K562 (cell line): ENCODE data around the gene ASCC1. TPM values are rescaled to one million over a fixed set of nuclear protein-coding genes. Genes with fewer than 3 reads are reported as not detected.

Experiments used
- ATAC-seq: fragments of 200-7000 bp; cut with Tn5 transposase; 3 replicates; pipeline ENCODE4 v1.9.1; 2020; ENCODE audit warnings: moderate library complexity
- BruUV-seq: library from RNA; stranded (reverse); fragments of 400-500 nt; replicated peaks from 2 replicates; lab custom pipeline; 2021; lab: Mats Ljungman, UMichigan
- CTCF ChIA-PET: fragments of 300-600 bp; formaldehyde crosslinking; extraction: SDS; loops from one replicate; lab custom pipeline; 2021; ENCODE audit warnings: low intra/inter-chr PET ratio; lab: Yijun Ruan, JAX
- POLR2A ChIA-PET: fragments of 300-600, 350-650 bp; sonication (Branson Sonifier 250); formaldehyde crosslinking; extraction: SDS; loops from one replicate; lab custom pipeline; 2021; ENCODE audit warnings: antibody characterized with exemption, inconsistent platforms; lab: Yijun Ruan, JAX
- DNase-seq, 4 experiments: peaks; one replicate each; pipeline versions ENCODE4 v3.0.0 to v3.0.0-alpha.2; 2011 to 2018; ENCODE audit warnings: low spot score in 3 of 4, mixed read lengths in 3 of 4; ENCODE audit errors: extremely low read depth in 1 of 4
- FAIRE-seq: peaks from 2 replicates; lab custom pipeline; 2011; peaks lifted over from hg19 to GRCh38; lab: Jason Lieb, UNC
- H2AFZ ChIP-seq: 2 replicates; pipeline ENCODE4 v1.6.0; 2011; ENCODE audit warnings: low read depth, low read length, control low read depth, inconsistent platforms
- H3K27ac ChIP-seq: fragments of 200-600 bp; 3 replicates; pipeline ENCODE4 v1.8.0; 2011; ENCODE audit warnings: low read depth, mild to moderate bottlenecking, control low read depth, inconsistent platforms, low read length, moderate library complexity, mixed read lengths; ENCODE audit errors: extremely low read depth
- H3K27me3 ChIP-seq, 2 experiments: fragments of 300-600 bp in 1 of 2; 2 replicates in 1 of 2; 3 replicates in 1 of 2; pipeline versions ENCODE4 v1.6.0 to v1.8.0; 2011; ENCODE audit warnings: inconsistent platforms in 2 of 2, low read length in 2 of 2, mild to moderate bottlenecking in 1 of 2, mixed read lengths in 1 of 2, moderate library complexity in 1 of 2; ENCODE audit not compliant: control insufficient read depth in 2 of 2, insufficient read depth in 2 of 2
- H3K36me3 ChIP-seq: fragments of 300-600 bp; 3 replicates; pipeline ENCODE4 v1.8.0; 2011; ENCODE audit warnings: mild to moderate bottlenecking, low read length, inconsistent platforms; ENCODE audit not compliant: control insufficient read depth, insufficient read depth
- H3K4me1 ChIP-seq, 2 experiments: fragments of 200-600 bp in 1 of 2; replicated peaks in 1 of 2; 2 replicates in 1 of 2; 3 replicates in 1 of 2; pipeline versions ENCODE4 v1.5.1 to v1.8.0; 2011; ENCODE audit warnings: inconsistent platforms in 2 of 2, low read length in 2 of 2, mild to moderate bottlenecking in 1 of 2, mixed read lengths in 1 of 2, moderate library complexity in 1 of 2; ENCODE audit not compliant: control insufficient read depth in 2 of 2, insufficient read depth in 2 of 2
- H3K4me2 ChIP-seq: 2 replicates; pipeline ENCODE4 v1.6.1; 2011; ENCODE audit warnings: low read length, control low read depth, inconsistent platforms, mixed read lengths; ENCODE audit not compliant: insufficient read depth
- H3K4me3 ChIP-seq: fragments of 200-600 bp; sonication (generic), shearing (Covaris generic); 2 replicates; pipeline ENCODE4 v1.5.1; 2016; ENCODE audit warnings: control low read depth, inconsistent platforms
- H3K79me2 ChIP-seq: fragments of 200-600 bp; 3 replicates; pipeline ENCODE4 v1.8.0; 2011; ENCODE audit warnings: low read length, inconsistent platforms; ENCODE audit not compliant: control insufficient read depth, insufficient read depth
- H3K9ac ChIP-seq, 2 experiments: 2 replicates each; pipeline versions ENCODE4 v1.6.0 to v1.6.1; 2011; ENCODE audit warnings: low read depth in 2 of 2, low read length in 2 of 2, control low read depth in 1 of 2, inconsistent platforms in 1 of 2, mild to moderate bottlenecking in 1 of 2, mixed read lengths in 1 of 2; ENCODE audit not compliant: insufficient read depth in 1 of 2
- H3K9me1 ChIP-seq: one replicate; pipeline ENCODE4 v1.6.0; 2011; ENCODE audit warnings: inconsistent platforms, mild to moderate bottlenecking, low read length, moderate library complexity; ENCODE audit not compliant: control insufficient read depth, insufficient read depth
- H3K9me3 ChIP-seq: replicated peaks from 2 replicates; pipeline ENCODE4 v1.5.1; 2011; ENCODE audit warnings: low read depth, low read length, inconsistent platforms; ENCODE audit not compliant: control insufficient read depth, insufficient read depth
- H4K20me1 ChIP-seq: replicated peaks from 2 replicates; pipeline ENCODE4 v1.6.1; 2011; ENCODE audit warnings: low read length, inconsistent platforms, mixed read lengths; ENCODE audit not compliant: control insufficient read depth, insufficient read depth
- C11orf30 ChIP-seq: fragments of 450-650 bp; IDR thresholded peaks from 2 replicates; pipeline ENCODE4 v1.6.1; 2016; ENCODE audit warnings: low read depth, mild to moderate bottlenecking
- E2F4 ChIP-seq: sonication (generic); formaldehyde crosslinking; IDR thresholded peaks from 2 replicates; pipeline ENCODE4 v1.8.0; 2022; ENCODE audit warnings: mild to moderate bottlenecking, low read depth, missing genetic modification reagents
- HDGF ChIP-seq: fragments of 450-650 bp; IDR thresholded peaks from 2 replicates; pipeline ENCODE4 v1.6.1; 2016
- NBN ChIP-seq: fragments of 450-650 bp; IDR thresholded peaks from 2 replicates; pipeline ENCODE4 v1.6.1; 2016; ENCODE audit warnings: low read depth, mild to moderate bottlenecking
- NCOA1 ChIP-seq: fragments of 450-650 bp; IDR thresholded peaks from 2 replicates; pipeline ENCODE4 v1.6.1; 2016; ENCODE audit warnings: low read depth
- NFE2 ChIP-seq: IDR thresholded peaks from 2 replicates; pipeline ENCODE4 v1.6.1; 2014; ENCODE audit warnings: antibody characterized with exemption, low read depth
- NR1H2 ChIP-seq: sonication (generic); formaldehyde crosslinking; IDR thresholded peaks from 2 replicates; pipeline ENCODE4 v1.4.0; 2020; ENCODE audit warnings: mild to moderate bottlenecking, missing genetic modification reagents
- RBM34 ChIP-seq: fragments of 200-400 bp; formaldehyde crosslinking; IDR thresholded peaks from 2 replicates; pipeline ENCODE4 v1.6.1; 2018; ENCODE audit warnings: low read length, borderline replicate concordance; ENCODE audit not compliant: insufficient read depth
- ZNF668 ChIP-seq: fragments of 250-450 bp; sonication (Bioruptor Pico); IDR thresholded peaks from 2 replicates; pipeline ENCODE4 v1.8.0; 2022; ENCODE audit warnings: mild to moderate bottlenecking, inconsistent platforms
- WGBS: fragments of 100-300 bp; shearing (Covaris generic); methylation state at CpG from one replicate; pipeline ENCODE4 v1.1.6; 2016; ENCODE audit warnings: low coverage, mixed read lengths; ENCODE audit not compliant: insufficient coverage; ENCODE audit errors: missing lambda C conversion rate; 5-methylcytosine and 5-hydroxymethylcytosine counted together
- in situ Hi-C: fragments of 300-500 bp; cut with MboI; formaldehyde crosslinking; loops from 4 replicates; pipeline ENCODE4 v1.15.0; 2018; ENCODE audit warnings: inconsistent platforms, mixed read lengths
- intact Hi-C: fragments of 100-400 bp; cut with micrococcal nuclease; formaldehyde crosslinking; loops from 2 replicates; pipeline ENCODE4 v1.14.2; 2022
- polyA plus RNA-seq, 8 experiments: library from polyadenylated mRNA; depleted of rRNA in 4 of 8; stranded (reverse) in 5 of 8; unstranded in 3 of 8; fragments of >200 nt; fragmentation: Nextera tagmentation in 2 of 8; fragmentation: Illumina TruSeq in 1 of 8; extraction: Ambion mirVana in 2 of 8; extraction: Trizol in 1 of 8; gene quantifications; 2 replicates each; pipeline versions ENCODE4 v1.2.1 to v1.2.3, GENCODE V29; 2011 to 2014; ENCODE audit warnings: inconsistent platforms in 1 of 8, missing spikeins in 1 of 8
- total RNA-seq, 7 experiments: library from RNA; depleted of rRNA in 6 of 7; stranded (reverse); fragments of >200 nt in 6 of 7; fragmentation: Illumina TruSeq in 2 of 7; extraction: Trizol in 2 of 7; gene quantifications; 2 replicates each; pipeline versions ENCODE4 v1.2.1 to v1.2.3, GENCODE V29; 2011 to 2021; ENCODE audit warnings: low replicate concordance in 1 of 7

ASCC1 gene
- total and polyA plus RNA-seq, 9 of the 15 experiments (the other 6 are each of a cell fraction or from before 2014, with no cell fraction given) = 31.7 to 73.3 (median 52.8) TPM

GRCh38 chr10:72105710-72106109 lies 110.4 kb downstream of the ASCC1 start:
- no peaks in the 10 kb centered on the region for H3K4me1 ChIP-seq
- intact Hi-C loops = no loop called here

More at GRCh38 chr10:72105710-72106109, 110.4 kb downstream of the ASCC1 start:
- CTCF ChIA-PET = no interaction called here
- Histone ChIP-seq H4K20me1 (no peaks in the 10 kb centered on the region), H3K9me3 (no peaks in the 10 kb centered on the region), H3K36me3 (peaks cover 13% of the 10 kb centered on the region; the same call in 1 of the 3 replicates), H3K27me3 (no peaks in the 10 kb centered on the region), H3K4me2 (no peak overlapping the region), H3K27ac (no peak overlapping the region), H3K4me3 (no peak overlapping the region), H3K79me2 (no peaks in the 10 kb centered on the region), H2AFZ (no peak overlapping the region), H3K9me1 (no peaks in the 10 kb centered on the region), H3K9ac (no peak overlapping the region)
- no peak for DNase-seq
- BruUV-seq = no TSS peak
- POLR2A ChIA-PET = interaction anchor here (1.2 kb wide), 1 partner anchor 30 kb away, joined by 4 read pairs; no protein-coding TSS in a partner anchor
- TF ChIP-seq RBM34 = no peak
- TF ChIP-seq C11orf30 = no peak
- TF ChIP-seq E2F4 (CRISPR knock-in tag) = no peak
- TF ChIP-seq HDGF = no peak
- no peak for TF ChIP-seq ZNF668 (CRISPR knock-in tag)
- no peak for TF ChIP-seq NR1H2 (CRISPR knock-in tag)
- TF ChIP-seq NBN = no peak
- no peak for TF ChIP-seq NFE2
- TF ChIP-seq NCOA1 = no peak
- 68% methylated on average over 5 of the region's 5 CpGs for WGBS
- in situ Hi-C loops = no loop called here
- ATAC-seq = no peak
- FAIRE-seq = no peak
